A549 (cell line): Measurements from ENCODE around the gene YBX1. TPM values are rescaled to one million over a fixed set of nuclear protein-coding genes. Genes with fewer than 3 reads are reported as not detected.

Experiments
- ATAC-seq, 2 experiments: fragments of 200-7000 bp in 1 of 2; fragments of >200 bp in 1 of 2; cut with Nextera tagmentation in 1 of 2; cut with Tn5 transposase in 1 of 2; 3 replicates each; pipeline versions ENCODE4 v1.8.0 to v1.9.1; 2018 to 2020; ENCODE audit warnings: mild to moderate bottlenecking in 1 of 2, moderate library complexity in 1 of 2
- CTCF ChIA-PET: fragments of 300-600 bp; sonication (Branson Sonifier 250); formaldehyde crosslinking; extraction: SDS; loops from one replicate; lab custom pipeline; 2021; ENCODE audit warnings: antibody characterized with exemption, inconsistent platforms; lab: Yijun Ruan, JAX
- POLR2A ChIA-PET: fragments of 350-600 bp; formaldehyde crosslinking; extraction: SDS; loops from one replicate; lab custom pipeline; 2021; ENCODE audit warnings: antibody characterized with exemption, inconsistent platforms; lab: Yijun Ruan, JAX
- DNase-seq, 2 experiments: peaks; one replicate each; pipeline versions ENCODE4 v3.0.0 to v3.0.0-alpha.2; 2011 to 2016; ENCODE audit warnings: low read depth in 1 of 2, low spot score in 1 of 2
- FAIRE-seq: peaks from 2 replicates; lab custom pipeline; 2011; peaks lifted over from hg19 to GRCh38; lab: Jason Lieb, UNC
- H3K27ac ChIP-seq, 2 experiments: fragments of >200 bp; sonication (Bioruptor Twin); formaldehyde crosslinking; 3 replicates each; pipeline ENCODE4 v1.5.1; 2016 to 2017
- H3K4me1 ChIP-seq: fragments of >200 bp; sonication (Bioruptor Twin); formaldehyde crosslinking; 3 replicates; pipeline ENCODE4 v1.6.1; 2016
- H3K4me2 ChIP-seq: fragments of >200 bp; sonication (Bioruptor Twin); formaldehyde crosslinking; 3 replicates; pipeline ENCODE4 v1.6.1; 2016
- H3K4me3 ChIP-seq: fragments of >200 bp; sonication (Bioruptor Twin); formaldehyde crosslinking; 3 replicates; pipeline ENCODE4 v1.5.1; 2016
- H3K9me3 ChIP-seq: fragments of >200 bp; sonication (Bioruptor Twin); formaldehyde crosslinking; 3 replicates; pipeline ENCODE4 v1.6.1; 2016
- BHLHE40 ChIP-seq: IDR thresholded peaks from 2 replicates; pipeline ENCODE4 v1.6.1; 2012; ENCODE audit warnings: low read depth, low read length, inconsistent platforms
- EHMT2 ChIP-seq: fragments of 200-600 bp; sonication (generic); IDR thresholded peaks from 2 replicates; pipeline ENCODE4 v1.6.1; 2016; ENCODE audit warnings: antibody characterized with exemption, low read depth, mild to moderate bottlenecking, moderate library complexity
- EP300 ChIP-seq, 2 experiments: fragments of >200 bp; sonication (Bioruptor Twin); formaldehyde crosslinking; IDR thresholded peaks; 2 replicates in 1 of 2; 3 replicates in 1 of 2; pipeline ENCODE4 v1.6.1; 2016 to 2017
- ESRRA ChIP-seq: fragments of 150-350 bp; IDR thresholded peaks from 2 replicates; pipeline ENCODE4 v1.6.1; 2014; ENCODE audit warnings: mild to moderate bottlenecking, low read length, borderline replicate concordance
- FOSB ChIP-seq: fragments of 250-450 bp; sonication (Bioruptor Pico); IDR thresholded peaks from 2 replicates; pipeline ENCODE4 v1.5.0; 2020; ENCODE audit warnings: mild to moderate bottlenecking, moderate library complexity
- FOSL2 ChIP-seq, 2 experiments: fragments of 450-650 bp in 1 of 2; fragments of >200 bp in 1 of 2; sonication (Bioruptor Twin) in 1 of 2; formaldehyde crosslinking; IDR thresholded peaks; 2 replicates each; pipeline versions ENCODE4 v1.5.0 to v1.6.1; 2016 to 2020; ENCODE audit warnings: mild to moderate bottlenecking in 1 of 2, moderate library complexity in 1 of 2
- HDAC2 ChIP-seq: fragments of 200-600 bp; sonication (generic); IDR thresholded peaks from 2 replicates; pipeline ENCODE4 v1.6.1; 2016
- MYC ChIP-seq: IDR thresholded peaks from 2 replicates; pipeline ENCODE4 v1.6.1; 2012; ENCODE audit warnings: mild to moderate bottlenecking, inconsistent platforms, low read length, improper control_type of control experiment, borderline replicate concordance
- PHF8 ChIP-seq: fragments of 200-600 bp; sonication (generic); IDR thresholded peaks from 2 replicates; pipeline ENCODE4 v1.6.1; 2016; ENCODE audit warnings: low read depth, mild to moderate bottlenecking, antibody characterized with exemption, moderate library complexity, borderline replicate concordance
- TFCP2L1 ChIP-seq: fragments of 250-450 bp; sonication (Bioruptor Pico); IDR thresholded peaks from 2 replicates; pipeline ENCODE4 v1.5.0; 2021; ENCODE audit warnings: mild to moderate bottlenecking
- WGBS: methylation state at CpG from one replicate; pipeline ENCODE4 v1.1.6; 2017; ENCODE audit errors: missing lambda C conversion rate; 5-methylcytosine and 5-hydroxymethylcytosine counted together
- polyA plus RNA-seq, 4 experiments: library from polyadenylated mRNA; depleted of rRNA in 3 of 4; stranded (reverse); fragments of >200 nt; fragmentation: RNase III in 1 of 4; extraction: RNeasy Plus Mini Kit Qiagen cat#74134 plus additional on column Dnase treatment in 1 of 4; gene quantifications; 2 replicates in 3 of 4; 3 replicates in 1 of 4; pipeline ENCODE4 v1.2.3, GENCODE V29; 2011 to 2017
- TF ChIP-seq, protein P1 (sequence below): fragments of 450-650 bp; IDR thresholded peaks from 2 replicates; pipeline ENCODE4 v1.6.1; 2014; ENCODE audit warnings: antibody characterized with exemption
- TF ChIP-seq, protein P2 (sequence below): fragments of >200 bp; sonication (Bioruptor Twin); formaldehyde crosslinking; IDR thresholded peaks from 3 replicates; pipeline ENCODE4 v1.5.1; 2016
- TF ChIP-seq, protein P3 (sequence below): fragments of 200-600 bp; sonication (generic); IDR thresholded peaks from 2 replicates; pipeline ENCODE4 v1.6.1; 2016; ENCODE audit warnings: antibody characterized with exemption, mild to moderate bottlenecking, moderate library complexity
- TF ChIP-seq, protein P4 (sequence below): fragments of 250-450 bp; sonication (Bioruptor Pico); IDR thresholded peaks from 2 replicates; pipeline ENCODE4 v1.5.0; 2021; ENCODE audit warnings: mild to moderate bottlenecking, moderate library complexity, borderline replicate concordance

The YBX1 gene
- polyA plus RNA-seq, 2 of the 4 experiments (the other 2 are of a cell fraction): 488 to 747 TPM

DNA sequence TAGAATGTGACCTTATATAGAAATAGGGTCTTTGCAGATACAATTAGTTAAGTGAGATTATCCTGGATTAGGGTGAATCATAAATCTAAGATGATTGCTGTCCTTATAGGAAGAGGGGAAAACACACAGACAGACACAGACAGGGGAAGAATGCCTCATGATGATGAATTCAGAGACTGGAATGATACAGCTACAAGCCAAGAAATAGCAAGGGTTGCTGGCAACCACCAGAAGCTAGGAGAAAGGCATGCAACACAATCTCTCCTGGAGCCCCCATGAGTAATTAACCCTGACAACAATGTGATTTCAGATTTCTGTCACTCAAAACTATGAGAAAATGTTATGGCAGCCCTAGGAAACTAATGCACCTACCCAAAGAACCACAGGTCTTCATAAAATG, 43.1 kb upstream of the YBX1 start:
- Histone ChIP-seq H3K27ac (no peak overlapping the region), H3K4me2 (no peak overlapping the region), H3K4me1 (no peaks in the 10 kb centered on the region), H3K4me3 (no peak overlapping the region), H3K9me3 (no peaks in the 10 kb centered on the region)
- no peak for FAIRE-seq
- DNase-seq: no peak
- ChIA-PET POLR2A (interaction anchor here (0.6 kb wide), 1 partner anchor 58 kb away, joined by 3 read pairs; no protein-coding TSS in a partner anchor), CTCF (interaction anchor here (0.7 kb wide), 1 partner anchor 137 kb away, joined by 3 read pairs; no protein-coding TSS in a partner anchor)
- no peak for ATAC-seq
- TF ChIP-seq MYC (no peak), EP300 (IDR thresholded peaks at IDR 0.05) (no peak)

DNA sequence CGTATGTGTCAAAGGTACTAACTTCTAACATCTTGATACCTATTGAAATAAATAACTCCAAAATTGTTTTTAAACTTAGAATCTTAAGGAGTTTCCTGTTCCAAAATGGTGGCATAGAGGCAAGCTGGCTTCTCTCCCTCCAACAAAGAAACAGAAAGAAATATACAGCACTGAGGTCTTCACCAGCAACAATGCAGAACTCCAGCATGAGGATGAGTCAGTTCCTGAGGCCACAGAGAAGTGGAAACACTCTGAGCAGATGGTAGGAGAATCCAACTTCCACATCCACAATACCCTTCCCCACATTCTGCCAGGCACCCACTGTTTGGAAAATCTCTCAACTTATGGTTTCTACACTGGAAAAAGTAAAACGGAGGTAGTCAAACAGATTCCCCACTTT, 36.2 kb upstream of the YBX1 start:
- no peak overlapping the region for H3K27ac ChIP-seq
- CTCF ChIA-PET: no interaction called here
- no peaks in the 10 kb centered on the region for H3K9me3 ChIP-seq
- no peak overlapping the region for H3K4me2 ChIP-seq
- FAIRE-seq: no peak
- H3K4me3 ChIP-seq: no peak overlapping the region
- H3K4me1 ChIP-seq: no peaks in the 10 kb centered on the region
- no peak for ATAC-seq
- DNase-seq: no peak
- POLR2A ChIA-PET: no interaction called here
- 64% methylated on average over 2 of the region's 2 CpGs for WGBS
- TF ChIP-seq, protein P1, sequence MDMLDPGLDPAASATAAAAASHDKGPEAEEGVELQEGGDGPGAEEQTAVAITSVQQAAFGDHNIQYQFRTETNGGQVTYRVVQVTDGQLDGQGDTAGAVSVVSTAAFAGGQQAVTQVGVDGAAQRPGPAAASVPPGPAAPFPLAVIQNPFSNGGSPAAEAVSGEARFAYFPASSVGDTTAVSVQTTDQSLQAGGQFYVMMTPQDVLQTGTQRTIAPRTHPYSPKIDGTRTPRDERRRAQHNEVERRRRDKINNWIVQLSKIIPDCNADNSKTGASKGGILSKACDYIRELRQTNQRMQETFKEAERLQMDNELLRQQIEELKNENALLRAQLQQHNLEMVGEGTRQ: no peak
- TF ChIP-seq EHMT2: no peak
- no peak for TF ChIP-seq TFCP2L1 (CRISPR knock-in tag)
- TF ChIP-seq FOSB (CRISPR knock-in tag): no peak
- TF ChIP-seq, protein P2, sequence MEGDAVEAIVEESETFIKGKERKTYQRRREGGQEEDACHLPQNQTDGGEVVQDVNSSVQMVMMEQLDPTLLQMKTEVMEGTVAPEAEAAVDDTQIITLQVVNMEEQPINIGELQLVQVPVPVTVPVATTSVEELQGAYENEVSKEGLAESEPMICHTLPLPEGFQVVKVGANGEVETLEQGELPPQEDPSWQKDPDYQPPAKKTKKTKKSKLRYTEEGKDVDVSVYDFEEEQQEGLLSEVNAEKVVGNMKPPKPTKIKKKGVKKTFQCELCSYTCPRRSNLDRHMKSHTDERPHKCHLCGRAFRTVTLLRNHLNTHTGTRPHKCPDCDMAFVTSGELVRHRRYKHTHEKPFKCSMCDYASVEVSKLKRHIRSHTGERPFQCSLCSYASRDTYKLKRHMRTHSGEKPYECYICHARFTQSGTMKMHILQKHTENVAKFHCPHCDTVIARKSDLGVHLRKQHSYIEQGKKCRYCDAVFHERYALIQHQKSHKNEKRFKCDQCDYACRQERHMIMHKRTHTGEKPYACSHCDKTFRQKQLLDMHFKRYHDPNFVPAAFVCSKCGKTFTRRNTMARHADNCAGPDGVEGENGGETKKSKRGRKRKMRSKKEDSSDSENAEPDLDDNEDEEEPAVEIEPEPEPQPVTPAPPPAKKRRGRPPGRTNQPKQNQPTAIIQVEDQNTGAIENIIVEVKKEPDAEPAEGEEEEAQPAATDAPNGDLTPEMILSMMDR: no peak
- TF ChIP-seq, protein P3, sequence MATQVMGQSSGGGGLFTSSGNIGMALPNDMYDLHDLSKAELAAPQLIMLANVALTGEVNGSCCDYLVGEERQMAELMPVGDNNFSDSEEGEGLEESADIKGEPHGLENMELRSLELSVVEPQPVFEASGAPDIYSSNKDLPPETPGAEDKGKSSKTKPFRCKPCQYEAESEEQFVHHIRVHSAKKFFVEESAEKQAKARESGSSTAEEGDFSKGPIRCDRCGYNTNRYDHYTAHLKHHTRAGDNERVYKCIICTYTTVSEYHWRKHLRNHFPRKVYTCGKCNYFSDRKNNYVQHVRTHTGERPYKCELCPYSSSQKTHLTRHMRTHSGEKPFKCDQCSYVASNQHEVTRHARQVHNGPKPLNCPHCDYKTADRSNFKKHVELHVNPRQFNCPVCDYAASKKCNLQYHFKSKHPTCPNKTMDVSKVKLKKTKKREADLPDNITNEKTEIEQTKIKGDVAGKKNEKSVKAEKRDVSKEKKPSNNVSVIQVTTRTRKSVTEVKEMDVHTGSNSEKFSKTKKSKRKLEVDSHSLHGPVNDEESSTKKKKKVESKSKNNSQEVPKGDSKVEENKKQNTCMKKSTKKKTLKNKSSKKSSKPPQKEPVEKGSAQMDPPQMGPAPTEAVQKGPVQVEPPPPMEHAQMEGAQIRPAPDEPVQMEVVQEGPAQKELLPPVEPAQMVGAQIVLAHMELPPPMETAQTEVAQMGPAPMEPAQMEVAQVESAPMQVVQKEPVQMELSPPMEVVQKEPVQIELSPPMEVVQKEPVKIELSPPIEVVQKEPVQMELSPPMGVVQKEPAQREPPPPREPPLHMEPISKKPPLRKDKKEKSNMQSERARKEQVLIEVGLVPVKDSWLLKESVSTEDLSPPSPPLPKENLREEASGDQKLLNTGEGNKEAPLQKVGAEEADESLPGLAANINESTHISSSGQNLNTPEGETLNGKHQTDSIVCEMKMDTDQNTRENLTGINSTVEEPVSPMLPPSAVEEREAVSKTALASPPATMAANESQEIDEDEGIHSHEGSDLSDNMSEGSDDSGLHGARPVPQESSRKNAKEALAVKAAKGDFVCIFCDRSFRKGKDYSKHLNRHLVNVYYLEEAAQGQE: no peak
- TF ChIP-seq MYC: no peak
- TF ChIP-seq FOSL2 (IDR thresholded peaks at IDR 0.05): no peak
- TF ChIP-seq FOSL2 (CRISPR knock-in tag; IDR thresholded peaks at IDR 0.05): no peak
- no peak for TF ChIP-seq PHF8
- TF ChIP-seq, protein P4, sequence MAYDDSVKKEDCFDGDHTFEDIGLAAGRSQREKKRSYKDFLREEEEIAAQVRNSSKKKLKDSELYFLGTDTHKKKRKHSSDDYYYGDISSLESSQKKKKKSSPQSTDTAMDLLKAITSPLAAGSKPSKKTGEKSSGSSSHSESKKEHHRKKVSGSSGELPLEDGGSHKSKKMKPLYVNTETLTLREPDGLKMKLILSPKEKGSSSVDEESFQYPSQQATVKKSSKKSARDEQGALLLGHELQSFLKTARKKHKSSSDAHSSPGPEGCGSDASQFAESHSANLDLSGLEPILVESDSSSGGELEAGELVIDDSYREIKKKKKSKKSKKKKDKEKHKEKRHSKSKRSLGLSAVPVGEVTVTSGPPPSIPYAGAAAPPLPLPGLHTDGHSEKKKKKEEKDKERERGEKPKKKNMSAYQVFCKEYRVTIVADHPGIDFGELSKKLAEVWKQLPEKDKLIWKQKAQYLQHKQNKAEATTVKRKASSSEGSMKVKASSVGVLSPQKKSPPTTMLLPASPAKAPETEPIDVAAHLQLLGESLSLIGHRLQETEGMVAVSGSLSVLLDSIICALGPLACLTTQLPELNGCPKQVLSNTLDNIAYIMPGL (CRISPR knock-in tag): no peak
- no peak for TF ChIP-seq HDAC2
- TF ChIP-seq BHLHE40: no peak
- TF ChIP-seq ESRRA: no peak
